ENCODE measurements around the gene EYS.

- no peak for TF ChIP-seq EZH2 (IDR thresholded peaks at IDR 0.05)
- no peak for TF ChIP-seq POLR2AphosphoS5 (IDR thresholded peaks at IDR 0.05; ENCODE audit: borderline replicate concordance, low read depth, low read length)
- TF ChIP-seq FOXP2 (optimal IDR thresholded peaks at IDR 0.05; ENCODE audit: control extremely low read depth, extremely low read length, insufficient read depth), result no peak
These were observed 1452.0 kb downstream of the EYS start for GRCh38 chr6:64255000-64255399.

All from SK-N-MC (cell line).